ENCODE data around the gene CACNA1G. TPM values are rescaled to one million over a fixed set of nuclear protein-coding genes. Genes with fewer than 3 reads are reported as not detected.

CACNA1G gene
- total RNA-seq = 0.60 and 0.82 TPM in 2 replicates

DNA sequence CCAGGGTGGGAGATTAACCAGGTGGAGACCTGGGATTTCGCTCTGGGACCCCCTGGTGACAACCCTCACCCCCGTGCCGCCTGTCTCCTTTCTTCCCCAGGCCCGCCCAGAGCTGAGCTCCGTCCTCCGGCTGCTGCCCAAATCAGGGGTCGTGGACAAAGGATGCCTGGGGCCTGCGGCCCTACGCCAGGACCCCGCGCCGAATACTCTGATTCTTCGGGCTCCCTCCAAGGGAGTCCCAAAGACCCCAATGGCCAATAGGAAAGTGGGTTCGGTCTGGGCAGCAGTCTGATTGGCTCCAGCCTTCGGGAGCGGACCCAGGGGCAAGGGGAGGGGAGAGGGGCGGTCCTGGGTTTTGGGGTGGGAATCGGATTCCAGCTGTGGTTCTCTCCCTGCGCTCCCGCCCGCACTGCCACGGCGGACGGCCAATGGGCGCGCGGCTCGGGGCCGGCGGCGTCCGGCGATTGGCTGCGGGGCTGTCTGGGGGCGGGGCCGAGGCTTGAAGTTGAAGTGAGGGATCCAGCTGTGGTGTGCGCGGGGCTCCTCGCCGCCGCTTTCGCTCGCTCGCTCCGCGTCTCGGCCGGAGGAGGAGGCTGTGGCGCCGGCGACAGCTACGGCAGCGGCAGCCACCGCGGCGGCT, at the start of gene CACNA1G:
CACNA1G (plus strand) TSS at position 531 of the 640 bp plus-strand sequence. CDS start 745 bp downstream, outside the sequence.

DNA sequence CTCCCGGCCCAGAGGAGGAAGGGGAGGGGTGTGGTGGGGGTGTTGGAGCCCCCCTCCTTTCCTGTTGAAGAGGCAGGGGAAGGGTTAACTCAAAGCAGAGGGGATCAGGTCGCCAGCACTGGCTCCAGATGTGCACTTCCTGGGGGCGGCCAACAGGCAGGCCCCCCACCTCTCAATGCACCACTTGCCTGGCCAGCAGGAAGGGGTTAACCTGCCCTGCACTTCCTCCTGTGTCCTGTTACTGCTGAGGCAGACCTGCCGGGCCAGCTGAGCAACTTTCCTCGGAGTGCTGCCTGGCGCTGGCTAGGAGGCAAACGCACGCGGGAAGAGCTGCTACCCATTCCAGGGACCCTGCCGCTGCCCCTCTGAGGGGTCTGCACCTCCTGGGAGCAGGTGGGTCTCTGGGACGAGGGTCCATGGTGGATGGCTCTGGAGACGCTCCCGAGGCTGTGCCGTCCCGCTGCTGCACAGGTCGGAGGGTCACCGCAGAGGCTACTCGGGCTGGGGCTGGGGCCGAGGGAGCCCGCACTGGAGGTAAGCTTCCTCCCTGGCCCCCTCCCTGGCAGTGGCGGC, 28.0 kb upstream of the CACNA1G start, which contains the start of gene EPN3:
EPN3 (plus strand) TSS at position 284 of the 573 bp plus-strand sequence. CDS start 3,822 bp downstream, outside the sequence.

DNA sequence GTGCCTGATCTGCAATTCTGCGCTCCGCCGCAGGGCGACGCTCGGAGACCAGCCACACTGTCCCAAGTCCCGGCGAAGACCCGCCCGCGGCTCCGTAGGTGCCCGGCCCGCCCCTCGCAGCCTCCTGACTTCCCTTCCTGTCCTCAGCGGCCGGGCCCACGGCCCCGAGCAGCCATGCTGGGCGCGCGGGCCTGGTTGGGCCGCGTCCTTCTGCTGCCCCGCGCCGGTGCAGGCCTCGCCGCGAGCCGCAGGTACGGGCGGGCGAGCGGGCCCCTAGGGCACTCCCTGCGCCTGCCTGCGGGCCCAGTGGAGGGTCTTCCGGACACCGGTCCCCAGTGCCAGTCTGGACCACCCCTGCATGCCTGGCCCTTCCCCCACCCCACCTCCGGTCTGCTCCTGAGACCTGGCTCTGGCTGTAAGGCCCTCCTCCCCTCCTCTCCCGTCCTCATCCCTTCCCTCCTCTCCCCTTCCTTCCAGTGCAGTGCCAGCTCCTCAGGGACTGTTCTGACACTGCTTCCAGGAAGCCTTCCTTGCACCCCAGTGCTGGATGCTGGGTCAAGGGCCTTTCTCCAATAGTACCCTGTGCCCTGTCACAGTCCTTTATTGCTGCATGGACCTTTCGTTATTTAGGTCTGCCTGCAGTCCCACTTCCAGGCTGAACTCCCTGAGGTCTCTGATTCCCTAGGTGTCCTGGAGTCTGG, 13.3 kb upstream of the CACNA1G start, which contains the start of gene SPATA20:
SPATA20 (plus strand) TSS at position 140 of the 701 bp plus-strand sequence; CDS start at position 175, 35 bp downstream.

GRCh38 chr17:50634224-50634914, 73.9 kb downstream of the CACNA1G start, which contains the start of gene ABCC3:
TSS of gene ABCC3 (plus strand) at chr17:50634881. CDS start at chr17:50634937, 56 bp downstream.

Other genes with a start within 250 kb of the CACNA1G start
- 28.8 and 32.2 TPM in 2 replicates for gene XYLT2, start 214.6 kb upstream of the CACNA1G start, total RNA-seq
- gene MRPL27, start 187.5 kb upstream of the CACNA1G start, total RNA-seq = 46.5 and 59.5 TPM in 2 replicates
- gene EME1, start 187.5 kb upstream of the CACNA1G start, total RNA-seq = 0.35 and 3.4 TPM in 2 replicates
- gene LRRC59, start 163.2 kb upstream of the CACNA1G start, total RNA-seq = 84.1 and 150 TPM in 2 replicates
- gene ACSF2, start 134.5 kb upstream of the CACNA1G start, total RNA-seq = 26.7 and 40.0 TPM in 2 replicates
- gene CHAD, start 91.8 kb upstream of the CACNA1G start, total RNA-seq = not detected in 2 replicates
- 13.7 and 21.5 TPM in 2 replicates for gene RSAD1, start 81.9 kb upstream of the CACNA1G start, total RNA-seq
- gene MYCBPAP, start 52.3 kb upstream of the CACNA1G start, total RNA-seq = 0.09 and 0.23 TPM in 2 replicates
- gene EPN3, start 28.0 kb upstream of the CACNA1G start, total RNA-seq = 0.23 and 0.51 TPM in 2 replicates
- gene SPATA20, start 13.5 kb upstream of the CACNA1G start, total RNA-seq = 71.4 and 89.9 TPM in 2 replicates
- gene ABCC3, start 74.2 kb downstream of the CACNA1G start, total RNA-seq = 3.8 and 13.9 TPM in 2 replicates
- gene ANKRD40, start 147.2 kb downstream of the CACNA1G start, total RNA-seq = 22.2 and 23.3 TPM in 2 replicates
- gene LUC7L3, start 158.9 kb downstream of the CACNA1G start, total RNA-seq = 15.6 and 21.0 TPM in 2 replicates
- gene ANKRD40CL, start 206.8 kb downstream of the CACNA1G start, total RNA-seq = not detected in 2 replicates